Activated T-helper 17 cell treated with anti-CD3 and anti-CD28 coated beads, Interleukin-2, amount 50 U/mL, for 72 hours (primary cell): ENCODE data around the gene ILF2. TPM values are rescaled to one million over a fixed set of nuclear protein-coding genes. Genes with fewer than 3 reads are reported as not detected.

Experiments
- ATAC-seq: fragments of 150-1000 bp; cut with Tn5 transposase; replicated peaks from 2 replicates; pipeline ENCODE4 v1.10.0; 2021; ENCODE audit warnings: mild to moderate bottlenecking, moderate library complexity
- H3K27ac Mint-ChIP-seq: one replicate; pipeline ENCODE4 v1.8.0; 2022; ENCODE audit warnings: mixed read lengths
- H3K27me3 Mint-ChIP-seq: one replicate; pipeline ENCODE4 v1.8.0; 2022; ENCODE audit warnings: mixed read lengths
- H3K36me3 Mint-ChIP-seq: one replicate; pipeline ENCODE4 v1.8.0; 2022; ENCODE audit warnings: low read depth, mild to moderate bottlenecking, mixed read lengths
- H3K4me1 Mint-ChIP-seq: one replicate; pipeline ENCODE4 v1.8.0; 2022; ENCODE audit warnings: mixed read lengths
- H3K4me3 Mint-ChIP-seq: one replicate; pipeline ENCODE4 v1.8.0; 2022; ENCODE audit warnings: mild to moderate bottlenecking, mixed read lengths
- H3K9me3 Mint-ChIP-seq: one replicate; pipeline ENCODE4 v1.8.0; 2022; ENCODE audit warnings: mixed read lengths
- total RNA-seq, 2 donors: library from RNA; stranded (reverse); gene quantifications; one replicate each; pipeline ENCODE4 v1.2.3, GENCODE V29; 2022

Gene ILF2
- total RNA-seq, 2 donors from 2014 or later = 153 to 245 TPM

DNA sequence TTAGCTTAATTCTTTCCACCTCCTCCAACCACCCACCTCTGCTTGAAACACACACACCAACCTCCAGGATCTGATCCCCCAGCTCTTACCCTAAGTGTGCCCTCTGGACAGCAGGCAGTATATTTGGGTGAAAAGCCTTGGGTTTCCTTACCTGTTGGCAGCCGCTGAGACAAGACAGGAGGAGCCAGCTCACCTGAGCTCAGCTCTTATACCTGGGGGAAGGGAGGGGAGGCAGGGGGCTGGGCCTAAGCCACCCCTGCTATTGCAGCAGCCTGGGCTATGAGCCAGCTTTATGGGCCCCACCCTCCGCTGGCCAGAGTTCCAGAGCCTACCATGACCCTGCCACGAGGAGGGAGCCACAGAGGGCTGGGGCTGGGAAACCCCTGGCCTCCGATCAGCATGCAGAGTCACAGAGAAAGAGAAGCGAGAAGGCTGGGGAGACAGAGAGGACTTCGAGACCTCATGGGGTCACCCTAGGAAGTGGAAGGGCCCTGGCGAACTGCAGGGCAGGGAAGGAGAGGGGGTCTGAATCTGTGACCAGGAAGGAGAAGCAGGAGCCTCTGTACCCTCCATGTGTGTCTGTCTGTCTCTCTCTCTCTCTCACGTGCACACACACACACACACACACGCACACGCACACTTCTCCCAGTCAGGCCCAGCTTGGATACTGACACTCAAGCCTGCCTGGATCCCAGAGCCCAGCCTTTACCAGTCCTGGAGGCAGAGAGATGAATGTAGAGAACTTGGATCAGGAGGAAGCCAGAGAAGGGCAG lies 54.5 kb downstream of the ILF2 start, which contains the start of gene S100A14:
Gene S100A14 (minus strand): TSS at position 182 of the 773 bp plus-strand sequence. CDS start 467 bp downstream, outside the sequence.
- Mint-ChIP-seq H3K9me3 (no peaks in the 10 kb centered on the region), H3K4me3 (no peak within 1 kb of the TSS), H3K27me3 (no peaks in the 10 kb centered on the region), H3K27ac (peak within 1 kb of the TSS; percentile 68), H3K36me3 (no peaks in the 10 kb centered on the region), H3K4me1 (no peaks in the 10 kb centered on the region)
- no peak for ATAC-seq

DNA sequence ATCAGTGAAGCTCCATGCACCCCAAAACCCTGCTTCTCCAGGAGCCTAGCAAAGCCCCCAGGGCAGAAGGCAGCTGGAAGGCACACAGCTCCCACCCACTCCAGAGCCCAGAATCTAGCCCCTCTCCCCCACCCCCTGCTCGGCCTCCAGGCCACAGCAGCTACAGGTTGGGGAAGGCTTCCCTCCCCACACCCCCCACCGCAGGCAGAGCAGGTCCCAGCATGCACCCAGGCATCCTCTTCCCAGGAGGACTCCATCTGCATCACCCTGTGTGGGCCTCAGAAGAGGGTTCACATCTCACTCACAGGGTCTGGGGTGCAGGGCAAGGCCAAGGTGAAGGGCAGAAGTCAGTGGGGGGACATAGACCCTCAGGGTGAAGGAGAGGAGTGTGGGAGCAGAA lies 55.4 kb downstream of the ILF2 start:
- Mint-ChIP-seq H3K9me3 (no peaks in the 10 kb centered on the region), H3K27ac (peak overlapping the region; percentile 30), H3K4me3 (no peak overlapping the region), H3K36me3 (no peaks in the 10 kb centered on the region), H3K4me1 (no peaks in the 10 kb centered on the region), H3K27me3 (no peaks in the 10 kb centered on the region)
- no peak for ATAC-seq

DNA sequence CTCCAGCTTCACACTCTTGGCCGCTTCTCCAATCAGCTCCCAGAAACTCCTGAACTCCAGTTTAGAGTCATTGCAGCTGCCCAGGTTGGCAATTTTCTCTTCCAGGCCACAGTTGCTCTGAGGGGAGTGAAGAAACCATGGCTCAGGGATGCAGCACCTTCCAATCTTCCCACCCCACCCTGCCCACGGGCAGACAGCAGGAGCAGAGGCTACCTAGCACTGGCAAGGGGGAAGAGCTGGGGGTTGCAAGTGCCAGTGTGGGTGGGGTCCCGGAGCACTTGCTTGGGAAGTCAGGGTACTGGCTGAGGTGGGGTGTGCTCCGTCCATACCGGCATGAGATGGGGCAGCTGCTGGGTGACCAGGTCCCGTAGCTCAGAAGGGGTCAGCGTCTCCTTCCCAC lies 55.9 kb downstream of the ILF2 start:
- Mint-ChIP-seq H3K36me3 (no peaks in the 10 kb centered on the region), H3K27ac (peak overlapping the region; percentile 71), H3K4me1 (no peaks in the 10 kb centered on the region), H3K9me3 (no peaks in the 10 kb centered on the region), H3K27me3 (no peaks in the 10 kb centered on the region), H3K4me3 (no peak overlapping the region)
- no peak for ATAC-seq

DNA sequence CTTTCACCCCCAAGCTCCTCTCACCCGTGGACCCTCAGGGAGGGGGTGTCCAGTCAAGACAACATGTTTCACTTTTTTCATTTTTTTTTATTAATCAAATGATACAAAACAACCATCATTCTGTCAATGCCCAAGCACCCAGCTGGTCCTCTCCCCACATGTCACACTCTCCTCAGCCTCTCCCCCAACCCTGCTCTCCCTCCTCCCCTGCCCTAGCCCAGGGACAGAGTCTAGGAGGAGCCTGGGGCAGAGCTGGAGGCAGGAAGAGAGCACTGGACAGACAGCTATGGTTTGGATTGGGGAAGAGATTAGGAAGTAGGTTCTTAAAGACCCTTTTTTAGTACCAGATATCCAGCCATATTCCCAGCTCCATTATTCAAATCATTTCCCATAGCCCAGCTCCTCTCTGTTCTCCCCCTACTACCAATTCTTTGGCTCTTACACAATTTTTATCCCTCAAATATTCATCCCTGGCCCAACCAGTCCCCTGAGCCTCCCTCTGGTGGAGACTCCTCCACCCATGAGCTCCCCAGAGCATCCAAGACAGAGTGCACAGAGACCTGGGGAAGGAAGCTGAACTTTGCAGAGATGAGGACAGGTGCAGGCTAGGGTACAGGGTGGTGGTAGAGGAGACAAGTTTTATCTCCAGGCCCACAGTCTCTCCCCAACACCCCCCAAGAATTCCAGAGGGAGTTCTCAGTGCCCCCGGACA lies 56.4 kb downstream of the ILF2 start:
- no peaks in the 10 kb centered on the region for H3K9me3 Mint-ChIP-seq
- peak overlapping the region; percentile 71 for H3K27ac Mint-ChIP-seq
- ATAC-seq = no peak
- no peaks in the 10 kb centered on the region for H3K27me3 Mint-ChIP-seq
- H3K4me3 Mint-ChIP-seq = no peak overlapping the region
- H3K4me1 Mint-ChIP-seq = no peaks in the 10 kb centered on the region
- H3K36me3 Mint-ChIP-seq = no peaks in the 10 kb centered on the region

DNA sequence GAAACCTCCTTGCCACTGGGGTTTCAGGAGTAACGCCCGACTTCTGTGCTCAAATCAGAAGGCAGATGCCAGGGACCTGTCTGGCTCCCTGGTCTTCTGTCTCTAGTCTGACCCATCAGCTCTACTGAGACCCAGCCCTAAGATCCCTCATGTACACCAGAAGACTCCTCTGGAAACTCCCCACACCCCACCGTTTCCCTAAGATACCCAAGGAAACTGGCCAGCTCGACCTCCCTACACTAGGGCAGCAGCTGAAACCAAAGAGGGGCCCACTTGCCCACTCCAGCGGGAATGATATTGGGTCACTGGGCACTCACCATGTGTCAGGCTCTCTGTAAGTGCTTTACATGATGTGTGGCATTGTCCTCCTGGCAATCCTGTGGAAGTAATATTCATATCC lies 57.4 kb downstream of the ILF2 start:
- Mint-ChIP-seq H3K4me1 (no peaks in the 10 kb centered on the region), H3K27me3 (no peaks in the 10 kb centered on the region), H3K4me3 (no peak overlapping the region), H3K9me3 (no peaks in the 10 kb centered on the region), H3K27ac (peak overlapping the region; percentile 71), H3K36me3 (no peaks in the 10 kb centered on the region)
- ATAC-seq = no peak

DNA sequence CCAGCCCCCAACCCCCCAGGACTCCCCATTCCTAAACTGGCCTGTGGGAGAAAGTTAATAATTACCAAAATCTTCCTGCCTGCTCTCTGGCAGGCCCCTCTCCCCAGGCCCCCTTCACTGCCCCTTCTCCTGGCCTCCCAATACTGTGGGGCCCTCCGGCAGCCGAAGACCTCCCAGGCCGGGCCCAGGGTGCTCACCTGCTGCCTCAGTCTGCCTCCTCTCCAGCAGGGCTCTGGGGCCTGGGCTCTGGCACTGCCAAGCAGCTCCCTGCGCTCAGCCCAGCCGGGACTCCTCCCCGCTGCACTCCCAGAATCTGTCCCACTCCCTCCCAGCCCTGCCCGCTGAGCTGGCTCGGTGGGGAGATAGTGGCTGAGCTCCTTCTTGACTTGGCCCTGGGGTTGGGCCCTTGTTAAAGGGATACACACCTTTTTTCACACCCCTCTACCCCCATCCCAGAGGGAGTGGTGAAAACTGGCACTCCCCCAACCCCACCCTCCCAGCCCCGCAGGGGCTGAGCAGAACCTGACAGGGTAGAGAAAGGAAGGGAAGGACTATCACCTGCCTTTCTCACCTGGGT lies 58.0 kb downstream of the ILF2 start, which contains the start of gene S100A16:
Gene S100A16 (minus strand): TSS at position 383 of the 577 bp plus-strand sequence. CDS start 4,986 bp downstream, outside the sequence.
- Mint-ChIP-seq H3K4me1 (no peaks in the 10 kb centered on the region), H3K9me3 (no peaks in the 10 kb centered on the region), H3K27ac (peak within 1 kb of the TSS; percentile 71), H3K27me3 (no peaks in the 10 kb centered on the region), H3K36me3 (no peaks in the 10 kb centered on the region), H3K4me3 (no peak within 1 kb of the TSS)
- no peak for ATAC-seq

DNA sequence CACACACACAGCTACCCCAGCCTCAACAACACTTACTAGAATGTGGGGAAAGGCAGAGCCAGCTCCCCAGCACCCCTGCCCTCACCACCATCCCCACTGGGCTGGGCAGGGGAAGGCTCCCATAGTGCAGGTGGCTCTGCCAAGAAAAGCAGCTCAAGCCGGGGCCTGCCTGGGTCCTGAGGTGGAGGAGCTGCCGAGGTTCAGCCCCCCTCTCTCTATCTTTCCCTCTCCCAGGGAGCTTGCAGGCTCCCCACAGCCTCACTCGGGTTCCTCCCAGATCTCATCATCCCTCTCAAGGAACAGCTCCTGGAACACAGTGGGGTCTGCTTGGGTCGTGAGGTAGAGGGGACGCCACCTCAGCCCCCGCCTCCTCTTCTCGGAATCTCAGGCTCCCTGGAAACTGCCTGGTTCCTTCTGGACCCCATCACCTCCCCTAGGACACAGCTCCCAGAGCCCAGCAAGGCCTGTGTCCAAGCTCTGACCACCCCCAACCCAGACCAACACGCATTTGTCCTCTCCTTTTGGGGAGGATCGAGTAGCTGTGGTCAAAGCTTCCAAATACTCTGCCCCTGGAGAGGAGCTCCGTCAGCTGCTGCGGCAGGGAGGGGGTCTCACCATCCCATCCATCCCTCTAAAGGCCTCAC lies 58.6 kb downstream of the ILF2 start:
- peak overlapping the region; percentile 67 for H3K27ac Mint-ChIP-seq
- H3K4me3 Mint-ChIP-seq = no peak overlapping the region
- ATAC-seq = no peak
- no peaks in the 10 kb centered on the region for H3K4me1 Mint-ChIP-seq
- H3K36me3 Mint-ChIP-seq = no peaks in the 10 kb centered on the region
- H3K9me3 Mint-ChIP-seq = no peaks in the 10 kb centered on the region
- no peaks in the 10 kb centered on the region for H3K27me3 Mint-ChIP-seq

Other genes with a start within 250 kb of the ILF2 start
- gene S100A7, start 210.3 kb downstream of the ILF2 start, total RNA-seq = not detected
- 100 to 1,000 TPM; 530 to 753 TPM for gene S100A6, start 135.0 kb downstream of the ILF2 start, total RNA-seq
- 1 to 10 TPM; 3.2 to 9.6 TPM for gene S100A5, start 130.1 kb downstream of the ILF2 start, total RNA-seq
- gene S100A4, start 125.2 kb downstream of the ILF2 start, total RNA-seq = 1,000 to 10,000 TPM; 1,035 to 1,445 TPM
- gene S100A3, start 121.7 kb downstream of the ILF2 start, total RNA-seq = not detected
- 10 to 100 TPM; 10.1 to 10.7 TPM for gene S100A2, start 105.1 kb downstream of the ILF2 start, total RNA-seq
- gene S100A16, start 57.9 kb downstream of the ILF2 start, total RNA-seq = not detected
- under 1 TPM in 1 of 2 donors, not detected in 1; 0.71 TPM for gene S100A14, start 54.7 kb downstream of the ILF2 start, total RNA-seq
- gene S100A13, start 43.5 kb downstream of the ILF2 start, total RNA-seq = 1 to 10 TPM; 6.8 to 7.9 TPM
- not detected for gene S100A1, start 42.6 kb downstream of the ILF2 start, total RNA-seq
- 10 to 100 TPM; 70.6 to 88.6 TPM for gene CHTOP, start 36.9 kb downstream of the ILF2 start, total RNA-seq
- 10 to 100 TPM; 27.3 to 29.0 TPM for gene SNAPIN, start 12.3 kb downstream of the ILF2 start, total RNA-seq
- under 1 TPM in 1 of 2 donors, not detected in 1; 0.19 TPM for gene NPR1, start 7.7 kb upstream of the ILF2 start, total RNA-seq
- gene INTS3, start 57.1 kb upstream of the ILF2 start, total RNA-seq = 100 to 1,000 TPM in 1 of 2 donors, 10 to 100 TPM in 1; 49.5 to 103 TPM
- 1 to 10 TPM; 9.7 to 9.8 TPM for gene SLC27A3, start 104.4 kb upstream of the ILF2 start, total RNA-seq